Activated T-helper 2 cell treated with anti-CD3 and anti-CD28 coated beads, Interferon-gamma antibody, Interleukin-2, Interleukin-4, amounts not matched to agents 10 μg/mL and 5 μg/mL and 100 μg/mL, durations not matched to agents 14 hours and 24 hours and 36 hours (primary cell): Measurements from ENCODE around the gene SERPINA9. TPM values are rescaled to one million over a fixed set of nuclear protein-coding genes. Genes with fewer than 3 reads are reported as not detected.
"Not testable (repeated sequence)": the region's sequence is repeated elsewhere in the genome, so short reads cannot be mapped to it uniquely, and the experiment has no call there.

Source experiments
- DNase-seq: peaks from one replicate; pipeline ENCODE4 v3.0.0; 2021; ENCODE audit warnings: low spot score
- H3K27ac Mint-ChIP-seq: one replicate; pipeline ENCODE4 v1.8.0; 2021; ENCODE audit warnings: mixed read lengths
- H3K27me3 Mint-ChIP-seq: one replicate; pipeline ENCODE4 v1.8.0; 2021; ENCODE audit warnings: low read depth, mixed read lengths
- H3K36me3 Mint-ChIP-seq: one replicate; pipeline ENCODE4 v1.8.0; 2021; ENCODE audit warnings: low read depth, mixed read lengths
- H3K4me1 Mint-ChIP-seq: one replicate; pipeline ENCODE4 v1.8.0; 2021; ENCODE audit warnings: low read depth, mixed read lengths
- H3K4me3 Mint-ChIP-seq: one replicate; pipeline ENCODE4 v1.8.0; 2021; ENCODE audit warnings: low read depth, mild to moderate bottlenecking, moderate library complexity, mixed read lengths
- H3K9me3 Mint-ChIP-seq: one replicate; pipeline ENCODE4 v1.8.0; 2021; ENCODE audit warnings: mixed read lengths
- intact Hi-C: fragments of 100-400 bp; cut with micrococcal nuclease; formaldehyde crosslinking; loops from one replicate; pipeline ENCODE4 v1.15.1; 2023
- total RNA-seq: library from RNA; stranded (reverse); gene quantifications from 2 replicates; pipeline ENCODE4 v1.2.3, GENCODE V29; 2022

The SERPINA9 gene, protein sequence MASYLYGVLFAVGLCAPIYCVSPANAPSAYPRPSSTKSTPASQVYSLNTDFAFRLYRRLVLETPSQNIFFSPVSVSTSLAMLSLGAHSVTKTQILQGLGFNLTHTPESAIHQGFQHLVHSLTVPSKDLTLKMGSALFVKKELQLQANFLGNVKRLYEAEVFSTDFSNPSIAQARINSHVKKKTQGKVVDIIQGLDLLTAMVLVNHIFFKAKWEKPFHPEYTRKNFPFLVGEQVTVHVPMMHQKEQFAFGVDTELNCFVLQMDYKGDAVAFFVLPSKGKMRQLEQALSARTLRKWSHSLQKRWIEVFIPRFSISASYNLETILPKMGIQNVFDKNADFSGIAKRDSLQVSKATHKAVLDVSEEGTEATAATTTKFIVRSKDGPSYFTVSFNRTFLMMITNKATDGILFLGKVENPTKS
- not detected in 2 replicates for total RNA-seq

- H3K4me1 Mint-ChIP-seq: no peaks in the 10 kb centered on the region
- H3K4me3 Mint-ChIP-seq: no peak within 1 kb of the TSS
- intact Hi-C loops: no loop called here
- H3K9me3 Mint-ChIP-seq: peaks cover 17% of the 10 kb centered on the region
- H3K27me3 Mint-ChIP-seq: no peaks in the 10 kb centered on the region
- DNase-seq: no peak
- H3K27ac Mint-ChIP-seq: no peak within 1 kb of the TSS
- no peaks in the 10 kb centered on the region for H3K36me3 Mint-ChIP-seq
Observed at GRCh38 chr14:94476023-94476422, at the start of gene SERPINA9. Gene SERPINA9, minus strand, starts transcription at chr14:94476197. Its CDS starts 6,357 bp downstream, at chr14:94469840.

GRCh38 chr14:94524093-94524492 lies 48.1 kb upstream of the SERPINA9 start:
- Mint-ChIP-seq H3K9me3 (peaks cover 6% of the 10 kb centered on the region), H3K27me3 (peaks cover 5% of the 10 kb centered on the region)
- DNase-seq: no peak

DNA sequence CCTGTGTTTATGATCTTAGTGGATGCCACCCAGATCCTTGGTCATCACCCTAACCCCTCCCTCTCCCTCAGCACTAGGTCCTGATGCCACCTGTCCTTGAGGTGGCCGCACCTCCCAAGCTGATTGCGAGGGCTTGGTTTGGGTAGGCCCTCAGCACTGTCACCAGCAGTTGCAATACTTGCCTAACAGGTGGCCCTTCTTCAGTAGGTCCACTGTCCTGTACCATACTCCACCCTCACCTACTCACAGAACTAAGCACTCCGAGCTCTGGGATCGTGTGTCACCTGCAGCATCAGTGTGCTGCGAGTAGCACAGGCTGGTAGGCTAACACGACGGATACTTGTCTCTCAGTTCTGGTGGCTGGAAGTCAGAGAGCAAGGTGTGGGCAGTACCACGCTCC lies 47.3 kb upstream of the SERPINA9 start:
- H3K9me3 Mint-ChIP-seq: peaks cover 11% of the 10 kb centered on the region
- peaks cover 5% of the 10 kb centered on the region for H3K27me3 Mint-ChIP-seq
- H3K4me3 Mint-ChIP-seq: no peak overlapping the region
- no peak for DNase-seq
- intact Hi-C loops: no loop called here
- no peaks in the 10 kb centered on the region for H3K4me1 Mint-ChIP-seq
- no peaks in the 10 kb centered on the region for H3K36me3 Mint-ChIP-seq
- no peak overlapping the region for H3K27ac Mint-ChIP-seq

More at GRCh38 chr14:94524093-94524492, 48.1 kb upstream of the SERPINA9 start:
- Mint-ChIP-seq H3K27ac (no peak overlapping the region), H3K4me1 (no peaks in the 10 kb centered on the region), H3K4me3 (no peak overlapping the region), H3K36me3 (no peaks in the 10 kb centered on the region)
- intact Hi-C loops: no loop called here

DNA sequence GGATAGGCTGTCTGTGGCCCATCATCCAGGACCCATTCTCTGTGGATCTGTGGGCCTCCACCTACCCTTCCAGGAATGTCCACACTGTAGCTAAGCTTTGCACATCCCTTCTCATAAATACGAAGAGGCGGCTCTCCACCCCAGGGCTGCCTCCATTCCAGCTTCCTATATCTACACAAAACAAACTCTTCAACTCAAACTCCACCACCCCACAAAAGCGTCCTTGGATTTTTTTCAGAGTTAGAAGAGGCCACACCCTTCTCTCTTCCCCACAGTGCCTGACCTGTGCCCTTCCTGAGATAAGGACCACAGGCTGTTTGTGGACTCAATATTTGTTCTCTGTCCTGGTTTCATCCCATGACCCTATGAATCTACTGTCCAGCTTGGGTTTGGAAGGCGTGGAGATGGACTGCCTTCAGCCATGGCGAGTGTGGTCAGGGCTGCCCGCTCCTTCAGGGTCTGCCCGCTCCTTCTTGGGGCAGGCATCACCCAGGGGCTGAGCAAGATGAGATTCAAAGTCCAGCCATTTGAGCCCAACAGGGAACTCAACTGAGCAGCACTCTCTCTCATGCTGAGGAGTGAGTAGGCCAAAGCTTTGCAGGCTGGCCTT lies 46.2 kb upstream of the SERPINA9 start:
- intact Hi-C loops: no loop called here
- peaks cover 5% of the 10 kb centered on the region for H3K27me3 Mint-ChIP-seq
- H3K9me3 Mint-ChIP-seq: peaks cover 11% of the 10 kb centered on the region
- no peaks in the 10 kb centered on the region for H3K36me3 Mint-ChIP-seq
- no peak overlapping the region for H3K27ac Mint-ChIP-seq
- H3K4me3 Mint-ChIP-seq: no peak overlapping the region
- no peak for DNase-seq
- H3K4me1 Mint-ChIP-seq: no peaks in the 10 kb centered on the region

- peaks cover 11% of the 10 kb centered on the region for H3K9me3 Mint-ChIP-seq
- H3K4me3 Mint-ChIP-seq: no peak overlapping the region
- H3K36me3 Mint-ChIP-seq: no peaks in the 10 kb centered on the region
- no peaks in the 10 kb centered on the region for H3K27me3 Mint-ChIP-seq
- no peak for DNase-seq
- intact Hi-C loops: no loop called here
- H3K4me1 Mint-ChIP-seq: no peaks in the 10 kb centered on the region
- H3K27ac Mint-ChIP-seq: no peak overlapping the region
Observed at GRCh38 chr14:94521375-94522114, 45.5 kb upstream of the SERPINA9 start.

- no peak overlapping the region for H3K27ac Mint-ChIP-seq
- no peaks in the 10 kb centered on the region for H3K27me3 Mint-ChIP-seq
- DNase-seq: no peak
- no peaks in the 10 kb centered on the region for H3K36me3 Mint-ChIP-seq
- H3K9me3 Mint-ChIP-seq: peaks cover 11% of the 10 kb centered on the region
- no peaks in the 10 kb centered on the region for H3K4me1 Mint-ChIP-seq
- H3K4me3 Mint-ChIP-seq: no peak overlapping the region
- intact Hi-C loops: no loop called here
Observed at GRCh38 chr14:94517641-94518257, 41.8 kb upstream of the SERPINA9 start.

DNA sequence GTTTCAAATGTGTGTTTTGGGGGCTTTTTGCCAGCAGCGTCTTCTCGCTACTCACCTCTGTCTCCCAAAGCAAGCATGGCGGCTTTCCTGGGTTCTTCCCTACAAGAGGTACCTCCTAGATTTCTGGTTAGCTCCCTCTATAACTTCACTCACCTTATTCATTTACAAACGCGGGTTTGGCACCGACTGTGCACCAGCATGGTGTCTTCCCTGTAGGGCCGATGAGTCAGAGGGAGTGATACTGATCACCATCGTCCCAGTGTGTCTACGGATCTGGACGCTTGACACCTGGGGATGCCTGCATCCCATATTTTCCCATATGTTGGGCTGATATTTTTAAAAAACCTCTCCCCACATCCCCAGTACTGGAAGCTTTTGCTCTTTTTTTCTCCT lies 41.2 kb upstream of the SERPINA9 start:
- intact Hi-C loops: no loop called here
- Mint-ChIP-seq H3K4me1 (no peaks in the 10 kb centered on the region), H3K27ac (no peak overlapping the region), H3K36me3 (no peaks in the 10 kb centered on the region), H3K9me3 (peaks cover 11% of the 10 kb centered on the region), H3K27me3 (no peaks in the 10 kb centered on the region), H3K4me3 (no peak overlapping the region)
- no peak for DNase-seq

DNA sequence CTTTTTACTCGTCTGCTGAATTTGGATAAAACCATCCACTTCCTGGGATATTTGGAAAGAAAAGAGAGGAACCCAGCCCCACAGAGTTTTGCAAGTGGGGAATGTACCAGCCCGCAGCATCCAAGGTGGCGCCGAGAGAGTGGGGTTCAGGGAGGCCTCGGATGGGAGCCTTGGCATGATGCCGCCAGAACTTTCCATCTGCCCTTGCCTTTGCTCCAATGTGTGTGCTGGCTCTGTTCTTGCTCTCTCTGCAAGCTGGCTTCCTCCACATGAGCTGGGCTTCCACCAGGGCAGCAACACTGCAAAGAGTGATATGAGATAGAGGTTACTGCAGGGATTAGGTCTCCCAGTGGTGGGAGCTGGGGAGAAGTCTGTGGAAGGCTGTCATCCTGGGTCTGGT lies 39.9 kb upstream of the SERPINA9 start:
- intact Hi-C loops: no loop called here
- no peaks in the 10 kb centered on the region for H3K27me3 Mint-ChIP-seq
- no peak for DNase-seq
- H3K36me3 Mint-ChIP-seq: no peaks in the 10 kb centered on the region
- no peaks in the 10 kb centered on the region for H3K4me1 Mint-ChIP-seq
- no peak overlapping the region for H3K4me3 Mint-ChIP-seq
- H3K27ac Mint-ChIP-seq: no peak overlapping the region
- peaks cover 11% of the 10 kb centered on the region for H3K9me3 Mint-ChIP-seq

GRCh38 chr14:94515426-94515825 lies 39.4 kb upstream of the SERPINA9 start:
- Mint-ChIP-seq H3K27me3 (no peaks in the 10 kb centered on the region), H3K4me3 (no peak overlapping the region), H3K36me3 (no peaks in the 10 kb centered on the region), H3K4me1 (no peaks in the 10 kb centered on the region), H3K9me3 (peaks cover 11% of the 10 kb centered on the region), H3K27ac (no peak overlapping the region)
- intact Hi-C loops: no loop called here
- DNase-seq: no peak

GRCh38 chr14:94514351-94514750 lies 38.4 kb upstream of the SERPINA9 start:
- no peaks in the 10 kb centered on the region for H3K4me1 Mint-ChIP-seq
- intact Hi-C loops: no loop called here
- peaks cover 7% of the 10 kb centered on the region for H3K9me3 Mint-ChIP-seq
- H3K27ac Mint-ChIP-seq: no peak overlapping the region
- no peaks in the 10 kb centered on the region for H3K36me3 Mint-ChIP-seq
- no peak for DNase-seq
- H3K4me3 Mint-ChIP-seq: no peak overlapping the region
- no peaks in the 10 kb centered on the region for H3K27me3 Mint-ChIP-seq

DNA sequence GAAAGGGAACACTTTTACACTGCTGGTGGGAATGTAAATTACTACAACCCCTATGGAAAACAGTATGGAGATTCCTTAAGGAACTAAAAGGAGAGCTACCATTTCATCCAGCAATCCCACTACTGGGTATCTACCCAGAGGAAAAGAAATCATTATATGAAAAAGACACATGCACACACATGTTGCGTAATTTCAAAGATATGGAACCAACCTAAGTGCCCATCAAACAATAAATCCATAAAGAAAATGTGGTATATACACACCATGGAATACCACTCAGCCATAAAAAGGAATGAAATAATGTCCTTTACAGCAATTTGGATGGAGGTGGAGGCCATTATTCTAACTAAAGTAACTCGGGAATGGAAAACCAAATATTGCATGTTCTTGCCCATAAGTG lies 34.5 kb upstream of the SERPINA9 start:
- DNase-seq: not testable (repeated sequence)

GRCh38 chr14:94509356-94509755 lies 33.4 kb upstream of the SERPINA9 start, which contains the start of gene SERPINA12:
Gene SERPINA12, minus strand, starts transcription at chr14:94509469. Its CDS starts 11,072 bp downstream, at chr14:94498397.
- Mint-ChIP-seq H3K4me3 (no peak within 1 kb of the TSS), H3K9me3 (no peaks in the 10 kb centered on the region), H3K4me1 (no peaks in the 10 kb centered on the region), H3K36me3 (no peaks in the 10 kb centered on the region), H3K27me3 (no peaks in the 10 kb centered on the region), H3K27ac (no peak within 1 kb of the TSS)
- intact Hi-C loops: no loop called here
- no peak for DNase-seq

More for the DNA sequence above, 34.5 kb upstream of the SERPINA9 start:
- H3K36me3 Mint-ChIP-seq, H3K4me3 Mint-ChIP-seq, H3K27ac Mint-ChIP-seq, H3K4me1 Mint-ChIP-seq, H3K9me3 Mint-ChIP-seq, intact Hi-C loops, H3K27me3 Mint-ChIP-seq: not testable (repeated sequence)
